Peyer's patch (tissue), 4 donors: ENCODE measurements around the gene RNF14.

Source experiments
- CTCF ChIP-seq, 6 experiments: fragments of 450-650 bp in 4 of 6; fragments of 200-600 bp in 2 of 6; sonication (generic) in 1 of 6; IDR thresholded peaks; one replicate each; pipeline ENCODE4 v1.5.1; 2017 to 2019; ENCODE audit warnings: antibody characterized with exemption in 6 of 6, mild to moderate bottlenecking in 3 of 6, moderate library complexity in 1 of 6
- POLR2A ChIP-seq, 2 donors: fragments of 450-650 bp; IDR thresholded peaks; one replicate each; pipeline ENCODE4 v1.5.1; 2017; ENCODE audit warnings: antibody characterized with exemption in 2 of 2, mild to moderate bottlenecking in 2 of 2, moderate library complexity in 2 of 2

GRCh38 chr5:142007237-142007544 is 38.3 kb downstream of the RNF14 start:
- TF ChIP-seq CTCF (IDR thresholded peaks at IDR 0.05) (no peak), POLR2A (IDR thresholded peaks at IDR 0.05) (no peak)
